HepG2 (cell line): ENCODE measurements around the gene SPIRE1. TPM values are rescaled to one million over a fixed set of nuclear protein-coding genes. Genes with fewer than 3 reads are reported as not detected.

Experiments
- ATF7 ChIP-seq, 2 experiments: fragments of 450-650 bp in 1 of 2; sonication (generic) in 1 of 2; formaldehyde crosslinking in 1 of 2; IDR thresholded peaks; 2 replicates each; pipeline versions ENCODE4 v1.4.0 to v1.6.1; 2016 to 2020; ENCODE audit warnings: antibody characterized with exemption in 1 of 2, mild to moderate bottlenecking in 1 of 2, missing genetic modification reagents in 1 of 2
- CEBPG ChIP-seq: IDR thresholded peaks from 2 replicates; pipeline ENCODE4 v1.6.1; 2016
- CHD4 ChIP-seq: fragments of 200-600 bp; sonication (generic); IDR thresholded peaks from 2 replicates; pipeline ENCODE4 v1.7.0; 2017; ENCODE audit warnings: mild to moderate bottlenecking, low read length, borderline replicate concordance
- ETV5 ChIP-seq: IDR thresholded peaks from 2 replicates; pipeline ENCODE4 v1.6.1; 2018; ENCODE audit warnings: missing biosample characterization, missing genetic modification reagents, inconsistent platforms, borderline replicate concordance
- FIP1L1 ChIP-seq: fragments of 200-400 bp; formaldehyde crosslinking; IDR thresholded peaks from 2 replicates; pipeline ENCODE4 v1.6.1; 2018; ENCODE audit warnings: low read depth, mild to moderate bottlenecking, low read length, moderate library complexity, borderline replicate concordance; ENCODE audit not compliant: insufficient read depth
- GABPB1 ChIP-seq: IDR thresholded peaks from 2 replicates; pipeline ENCODE4 v1.6.1; 2016; ENCODE audit warnings: mild to moderate bottlenecking, missing genetic modification reagents, moderate library complexity, missing compliant biosample characterization
- GATAD2A ChIP-seq: IDR thresholded peaks from 2 replicates; pipeline ENCODE4 v1.6.1; 2016
- HNRNPLL ChIP-seq: fragments of 200-400 bp; formaldehyde crosslinking; IDR thresholded peaks from 2 replicates; pipeline ENCODE4 v1.6.1; 2017; ENCODE audit warnings: mild to moderate bottlenecking, low read depth, low read length; ENCODE audit not compliant: poor library complexity, severe bottlenecking
- MBD4 ChIP-seq: IDR thresholded peaks from 2 replicates; pipeline ENCODE4 v1.6.1; 2012; ENCODE audit warnings: low read length, inconsistent platforms, borderline replicate concordance
- MYC ChIP-seq: sonication (generic); formaldehyde crosslinking; IDR thresholded peaks from 2 replicates; pipeline ENCODE4 v1.9.0; 2021; ENCODE audit warnings: missing genetic modification reagents, borderline replicate concordance
- RXRA ChIP-seq: sonication (generic); formaldehyde crosslinking; IDR thresholded peaks from 2 replicates; pipeline ENCODE4 v1.5.1; 2020; ENCODE audit warnings: missing genetic modification reagents
- RXRB ChIP-seq: IDR thresholded peaks from 2 replicates; pipeline ENCODE4 v1.6.1; 2016; ENCODE audit warnings: borderline replicate concordance, missing genetic modification reagents, missing compliant biosample characterization
- SALL1 ChIP-seq: sonication (generic); formaldehyde crosslinking; IDR thresholded peaks from 2 replicates; pipeline ENCODE4 v1.8.0; 2022; ENCODE audit warnings: mild to moderate bottlenecking, missing genetic modification reagents
- SIX4 ChIP-seq: sonication (generic); formaldehyde crosslinking; IDR thresholded peaks from 2 replicates; pipeline ENCODE4 v1.4.0; 2020; ENCODE audit warnings: missing genetic modification reagents
- SRSF4 ChIP-seq: fragments of 200-400 bp; formaldehyde crosslinking; IDR thresholded peaks from one replicate; pipeline ENCODE4 v1.6.1; 2018; ENCODE audit warnings: mild to moderate bottlenecking, low read depth, low read length, moderate library complexity; ENCODE audit not compliant: poor library complexity, severe bottlenecking
- ZFAT ChIP-seq: sonication (generic); formaldehyde crosslinking; conservative IDR thresholded peaks from 2 replicates; pipeline ENCODE4 v1.8.1; 2023; ENCODE audit warnings: missing genetic modification reagents, inconsistent platforms
- ZMYM3 ChIP-seq: sonication (generic); formaldehyde crosslinking; IDR thresholded peaks from 2 replicates; pipeline ENCODE4 v1.5.1; 2020; ENCODE audit warnings: mild to moderate bottlenecking, missing genetic modification reagents
- ZNF121 ChIP-seq: sonication (generic); formaldehyde crosslinking; IDR thresholded peaks from 2 replicates; pipeline ENCODE4 v1.5.0; 2020; ENCODE audit warnings: mild to moderate bottlenecking, missing genetic modification reagents
- ZNF17 ChIP-seq: sonication (generic); formaldehyde crosslinking; IDR thresholded peaks from 2 replicates; pipeline ENCODE4 v1.5.0; 2020; ENCODE audit warnings: mild to moderate bottlenecking, missing genetic modification reagents
- ZNF235 ChIP-seq: sonication (generic); formaldehyde crosslinking; IDR thresholded peaks from 2 replicates; pipeline ENCODE4 v1.8.1; 2023; ENCODE audit warnings: mild to moderate bottlenecking, missing genetic modification reagents, borderline replicate concordance
- ZNF264 ChIP-seq: sonication (generic); formaldehyde crosslinking; IDR thresholded peaks from 2 replicates; pipeline ENCODE4 v1.4.0; 2020; ENCODE audit warnings: missing genetic modification reagents
- ZNF274 ChIP-seq: sonication (generic); formaldehyde crosslinking; IDR thresholded peaks from 2 replicates; pipeline ENCODE4 v1.5.1; 2020; ENCODE audit warnings: mild to moderate bottlenecking, missing genetic modification reagents
- polyA plus RNA-seq, 8 experiments: library from polyadenylated mRNA; depleted of rRNA in 3 of 8; stranded (reverse) in 7 of 8; unstranded in 1 of 8; fragments of >200 nt; fragmentation: Illumina TruSeq in 4 of 8; extraction: Trizol in 4 of 8; gene quantifications; 2 replicates each; pipeline versions ENCODE4 v1.2.1 to v1.2.3, GENCODE V29; 2011 to 2016; ENCODE audit warnings: low read depth in 4 of 8, missing spikeins in 1 of 8, mixed read lengths in 1 of 8; ENCODE audit not compliant: insufficient read depth in 1 of 8
- total RNA-seq, 5 experiments: library from RNA; depleted of rRNA; stranded (reverse); fragments of >200 nt; fragmentation: Illumina TruSeq; extraction: Trizol; gene quantifications; 2 replicates each; pipeline ENCODE4 v1.2.3, GENCODE V29; 2016; ENCODE audit warnings: low read depth in 1 of 5
- TF ChIP-seq, protein P1 (sequence below): sonication (generic); formaldehyde crosslinking; conservative IDR thresholded peaks from 2 replicates; pipeline ENCODE4 v1.8.0; 2022; ENCODE audit warnings: mild to moderate bottlenecking, moderate library complexity, missing genetic modification reagents
- TF ChIP-seq, protein P2 (sequence below): sonication (generic); formaldehyde crosslinking; IDR thresholded peaks from 2 replicates; pipeline ENCODE4 v1.5.0; 2020; ENCODE audit warnings: mild to moderate bottlenecking, missing genetic modification reagents
- TF ChIP-seq, protein P3 (sequence below): IDR thresholded peaks from 2 replicates; pipeline ENCODE4 v1.4.0; 2020; ENCODE audit warnings: mild to moderate bottlenecking, missing genetic modification reagents

Gene SPIRE1
- total and polyA plus RNA-seq, 2 of the 13 experiments (the other 11 are each of a cell fraction or from before 2014, with no cell fraction given) = 9.9 to 21.3 TPM

DNA sequence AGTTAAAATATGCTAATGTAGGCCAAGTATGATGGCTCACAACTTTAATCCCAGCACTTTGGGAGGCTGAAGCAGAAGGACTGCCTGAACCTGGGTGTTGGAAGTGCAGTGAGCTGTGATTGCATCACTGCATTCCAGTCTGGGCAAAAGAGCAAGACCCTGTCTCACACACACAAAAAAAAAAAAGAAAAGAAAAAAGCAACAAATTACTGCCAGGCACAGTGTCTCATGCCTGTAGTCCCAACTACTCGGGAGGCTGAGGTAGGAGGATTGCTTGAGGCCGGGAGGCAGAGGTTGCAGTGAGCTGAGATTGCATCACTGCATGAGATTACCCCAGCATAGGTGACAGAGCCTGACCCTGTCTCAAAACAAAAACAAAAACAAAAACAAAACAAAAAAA, 139.6 kb downstream of the SPIRE1 start (continued):
- TF ChIP-seq ZNF17 (CRISPR knock-in tag) (no peak), SALL1 (CRISPR knock-in tag) (0 out of 2 replicates have a peak, but pooled peaks have one; percentile 30), CEBPG (CRISPR knock-in tag) (peak; percentile 91), MYC (CRISPR knock-in tag) (no peak), ZNF235 (CRISPR knock-in tag) (no peak), RXRA (CRISPR knock-in tag) (no peak), ZNF264 (CRISPR knock-in tag) (no peak), HNRNPLL (no peak), ZFAT (CRISPR knock-in tag) (no peak), RXRB (CRISPR knock-in tag) (no peak), GATAD2A (peak; percentile 41; the same call in 1 of the 2 replicates), ZMYM3 (CRISPR knock-in tag) (peak; percentile 40; the same call in 1 of the 2 replicates), ZNF274 (CRISPR knock-in tag) (no peak), CHD4 (no peak), SRSF4 (no peak), ZNF121 (CRISPR knock-in tag) (peak; percentile 99), ETV5 (CRISPR knock-in tag) (no peak), ATF7 (IDR thresholded peaks at IDR 0.05) (peak; percentile 63), ATF7 (CRISPR knock-in tag; IDR thresholded peaks at IDR 0.05) (no peak), SIX4 (CRISPR knock-in tag) (no peak), FIP1L1 (no peak), MBD4 (no peak), GABPB1 (CRISPR knock-in tag) (no peak)
- TF ChIP-seq, protein P1, sequence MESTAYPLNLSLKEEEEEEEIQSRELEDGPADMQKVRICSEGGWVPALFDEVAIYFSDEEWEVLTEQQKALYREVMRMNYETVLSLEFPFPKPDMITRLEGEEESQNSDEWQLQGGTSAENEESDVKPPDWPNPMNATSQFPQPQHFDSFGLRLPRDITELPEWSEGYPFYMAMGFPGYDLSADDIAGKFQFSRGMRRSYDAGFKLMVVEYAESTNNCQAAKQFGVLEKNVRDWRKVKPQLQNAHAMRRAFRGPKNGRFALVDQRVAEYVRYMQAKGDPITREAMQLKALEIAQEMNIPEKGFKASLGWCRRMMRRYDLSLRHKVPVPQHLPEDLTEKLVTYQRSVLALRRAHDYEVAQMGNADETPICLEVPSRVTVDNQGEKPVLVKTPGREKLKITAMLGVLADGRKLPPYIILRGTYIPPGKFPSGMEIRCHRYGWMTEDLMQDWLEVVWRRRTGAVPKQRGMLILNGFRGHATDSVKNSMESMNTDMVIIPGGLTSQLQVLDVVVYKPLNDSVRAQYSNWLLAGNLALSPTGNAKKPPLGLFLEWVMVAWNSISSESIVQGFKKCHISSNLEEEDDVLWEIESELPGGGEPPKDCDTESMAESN (CRISPR knock-in tag) = no peak
- TF ChIP-seq, protein P2, sequence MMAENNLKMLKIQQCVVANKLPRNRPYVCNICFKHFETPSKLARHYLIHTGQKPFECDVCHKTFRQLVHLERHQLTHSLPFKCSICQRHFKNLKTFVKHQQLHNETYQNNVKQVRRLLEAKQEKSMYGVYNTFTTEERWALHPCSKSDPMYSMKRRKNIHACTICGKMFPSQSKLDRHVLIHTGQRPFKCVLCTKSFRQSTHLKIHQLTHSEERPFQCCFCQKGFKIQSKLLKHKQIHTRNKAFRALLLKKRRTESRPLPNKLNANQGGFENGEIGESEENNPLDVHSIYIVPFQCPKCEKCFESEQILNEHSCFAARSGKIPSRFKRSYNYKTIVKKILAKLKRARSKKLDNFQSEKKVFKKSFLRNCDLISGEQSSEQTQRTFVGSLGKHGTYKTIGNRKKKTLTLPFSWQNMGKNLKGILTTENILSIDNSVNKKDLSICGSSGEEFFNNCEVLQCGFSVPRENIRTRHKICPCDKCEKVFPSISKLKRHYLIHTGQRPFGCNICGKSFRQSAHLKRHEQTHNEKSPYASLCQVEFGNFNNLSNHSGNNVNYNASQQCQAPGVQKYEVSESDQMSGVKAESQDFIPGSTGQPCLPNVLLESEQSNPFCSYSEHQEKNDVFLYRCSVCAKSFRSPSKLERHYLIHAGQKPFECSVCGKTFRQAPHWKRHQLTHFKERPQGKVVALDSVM = peak; percentile 93
- TF ChIP-seq, protein P3, sequence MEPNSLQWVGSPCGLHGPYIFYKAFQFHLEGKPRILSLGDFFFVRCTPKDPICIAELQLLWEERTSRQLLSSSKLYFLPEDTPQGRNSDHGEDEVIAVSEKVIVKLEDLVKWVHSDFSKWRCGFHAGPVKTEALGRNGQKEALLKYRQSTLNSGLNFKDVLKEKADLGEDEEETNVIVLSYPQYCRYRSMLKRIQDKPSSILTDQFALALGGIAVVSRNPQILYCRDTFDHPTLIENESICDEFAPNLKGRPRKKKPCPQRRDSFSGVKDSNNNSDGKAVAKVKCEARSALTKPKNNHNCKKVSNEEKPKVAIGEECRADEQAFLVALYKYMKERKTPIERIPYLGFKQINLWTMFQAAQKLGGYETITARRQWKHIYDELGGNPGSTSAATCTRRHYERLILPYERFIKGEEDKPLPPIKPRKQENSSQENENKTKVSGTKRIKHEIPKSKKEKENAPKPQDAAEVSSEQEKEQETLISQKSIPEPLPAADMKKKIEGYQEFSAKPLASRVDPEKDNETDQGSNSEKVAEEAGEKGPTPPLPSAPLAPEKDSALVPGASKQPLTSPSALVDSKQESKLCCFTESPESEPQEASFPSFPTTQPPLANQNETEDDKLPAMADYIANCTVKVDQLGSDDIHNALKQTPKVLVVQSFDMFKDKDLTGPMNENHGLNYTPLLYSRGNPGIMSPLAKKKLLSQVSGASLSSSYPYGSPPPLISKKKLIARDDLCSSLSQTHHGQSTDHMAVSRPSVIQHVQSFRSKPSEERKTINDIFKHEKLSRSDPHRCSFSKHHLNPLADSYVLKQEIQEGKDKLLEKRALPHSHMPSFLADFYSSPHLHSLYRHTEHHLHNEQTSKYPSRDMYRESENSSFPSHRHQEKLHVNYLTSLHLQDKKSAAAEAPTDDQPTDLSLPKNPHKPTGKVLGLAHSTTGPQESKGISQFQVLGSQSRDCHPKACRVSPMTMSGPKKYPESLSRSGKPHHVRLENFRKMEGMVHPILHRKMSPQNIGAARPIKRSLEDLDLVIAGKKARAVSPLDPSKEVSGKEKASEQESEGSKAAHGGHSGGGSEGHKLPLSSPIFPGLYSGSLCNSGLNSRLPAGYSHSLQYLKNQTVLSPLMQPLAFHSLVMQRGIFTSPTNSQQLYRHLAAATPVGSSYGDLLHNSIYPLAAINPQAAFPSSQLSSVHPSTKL (CRISPR knock-in tag) = 0 out of 2 replicates have a peak, but pooled peaks have one; percentile 17
